RPMI7951 (cell line): ENCODE data around the gene PPP1R13B. TPM values are rescaled to one million over a fixed set of nuclear protein-coding genes. Genes with fewer than 3 reads are reported as not detected.

Experiments used
- DNase-seq: peaks from one replicate; pipeline ENCODE4 v3.0.0-alpha.2; 2012; ENCODE audit warnings: low read depth
- total RNA-seq: library from RNA; depleted of rRNA; stranded (reverse); fragments of >200 nt; shearing (Covaris generic); gene quantifications from 2 replicates; pipeline ENCODE4 v1.2.3, GENCODE V29; 2014

Gene PPP1R13B
- total RNA-seq, 1 experiment from 2014 or later, result 1.6 TPM

DNA sequence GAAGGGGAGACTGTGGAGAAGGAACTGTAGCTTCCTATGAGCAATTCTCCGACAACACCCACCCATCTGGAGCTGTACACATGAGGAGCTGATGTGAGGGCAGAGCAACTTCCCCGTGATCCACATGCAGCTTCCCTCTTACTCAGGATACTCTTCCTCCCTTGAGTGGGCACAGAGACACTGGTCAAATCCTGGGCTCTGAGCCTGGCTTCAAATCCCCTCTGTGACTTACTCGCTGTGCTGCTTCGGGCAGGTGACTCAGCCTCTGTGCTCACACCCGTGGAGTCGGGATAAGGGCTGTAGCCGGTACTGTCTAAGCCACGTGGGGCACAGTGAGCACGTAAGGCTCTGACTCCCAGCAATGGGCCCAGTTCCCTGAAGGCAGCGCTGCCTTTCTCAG is 100.7 kb downstream of the PPP1R13B start:
- peak; percentile 27 for DNase-seq

DNA sequence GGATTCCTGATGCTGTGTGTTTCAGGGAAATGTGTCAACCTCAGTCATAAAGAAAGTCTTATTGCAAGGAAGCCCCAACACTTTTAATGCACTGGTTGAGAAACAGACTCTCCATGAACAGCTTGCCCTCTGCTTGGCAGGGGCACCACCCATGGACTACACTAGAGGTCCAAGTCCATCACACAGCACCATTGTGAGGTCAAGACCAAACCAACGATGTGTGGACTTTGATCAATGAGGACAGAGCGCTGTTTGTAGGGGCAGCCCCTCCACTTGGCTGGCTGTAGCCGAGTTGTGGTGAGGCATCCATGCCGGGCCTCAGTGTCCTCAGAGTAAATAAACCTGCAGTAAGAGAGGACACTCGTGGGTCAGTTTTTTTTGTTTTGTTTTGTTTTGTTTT is 102.0 kb downstream of the PPP1R13B start:
- DNase-seq, result no peak

DNA sequence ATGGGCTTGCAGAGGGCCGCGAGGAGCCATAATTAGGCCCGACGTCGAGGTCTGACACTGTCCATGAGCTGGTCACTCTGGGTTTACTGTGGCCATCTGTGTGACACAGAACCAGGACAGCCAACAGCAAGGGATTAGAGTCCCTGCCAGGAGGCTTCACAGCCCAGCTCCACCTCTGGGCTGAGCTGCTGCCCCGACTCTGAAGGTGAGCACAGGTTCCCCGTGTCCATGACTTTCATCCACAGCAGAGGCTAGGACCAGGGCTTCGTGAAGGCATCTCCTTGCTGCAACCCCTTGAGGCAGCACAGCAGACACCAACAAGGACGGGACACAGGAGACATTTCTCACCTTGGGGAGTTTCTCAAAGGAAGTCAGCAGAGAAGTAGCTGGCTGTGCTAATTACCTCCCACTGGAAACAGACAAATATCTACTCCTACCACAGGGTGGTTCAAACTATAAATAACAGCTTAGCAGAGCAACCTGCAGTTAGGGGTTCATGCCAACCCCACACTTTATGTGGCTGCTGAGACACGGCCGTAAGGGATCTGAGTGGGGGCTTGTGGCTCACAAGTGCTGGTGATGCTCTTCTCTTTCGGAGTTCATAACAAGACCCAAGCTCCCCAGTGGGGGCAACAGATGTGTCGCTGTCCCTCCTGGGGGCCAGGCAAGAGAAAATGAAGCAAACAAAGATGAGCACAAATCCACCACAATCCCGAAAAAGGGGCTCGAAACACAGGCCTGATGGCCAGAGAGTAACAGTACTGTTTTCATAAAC is 102.6 kb downstream of the PPP1R13B start:
- DNase-seq, result no peak

DNA sequence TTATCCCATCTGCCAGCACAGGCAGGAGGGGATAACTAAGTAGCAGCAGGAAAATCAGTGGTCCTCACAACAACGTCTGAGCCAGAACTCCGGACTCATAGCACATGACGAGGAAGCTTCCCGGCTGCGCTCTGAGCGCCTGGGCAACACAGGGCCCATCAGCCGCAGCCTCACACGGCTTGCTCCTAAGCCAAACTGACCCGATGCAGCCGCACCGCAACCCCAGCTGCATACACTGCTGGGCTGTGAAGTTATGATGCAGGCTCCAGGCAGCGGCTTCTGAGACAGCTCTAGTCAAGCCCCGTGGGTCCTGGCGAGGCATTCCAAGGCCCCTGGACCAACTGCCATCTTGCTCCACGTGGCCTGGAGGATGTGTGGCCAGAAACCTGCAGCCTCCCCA is 103.7 kb downstream of the PPP1R13B start:
- no peak for DNase-seq

DNA sequence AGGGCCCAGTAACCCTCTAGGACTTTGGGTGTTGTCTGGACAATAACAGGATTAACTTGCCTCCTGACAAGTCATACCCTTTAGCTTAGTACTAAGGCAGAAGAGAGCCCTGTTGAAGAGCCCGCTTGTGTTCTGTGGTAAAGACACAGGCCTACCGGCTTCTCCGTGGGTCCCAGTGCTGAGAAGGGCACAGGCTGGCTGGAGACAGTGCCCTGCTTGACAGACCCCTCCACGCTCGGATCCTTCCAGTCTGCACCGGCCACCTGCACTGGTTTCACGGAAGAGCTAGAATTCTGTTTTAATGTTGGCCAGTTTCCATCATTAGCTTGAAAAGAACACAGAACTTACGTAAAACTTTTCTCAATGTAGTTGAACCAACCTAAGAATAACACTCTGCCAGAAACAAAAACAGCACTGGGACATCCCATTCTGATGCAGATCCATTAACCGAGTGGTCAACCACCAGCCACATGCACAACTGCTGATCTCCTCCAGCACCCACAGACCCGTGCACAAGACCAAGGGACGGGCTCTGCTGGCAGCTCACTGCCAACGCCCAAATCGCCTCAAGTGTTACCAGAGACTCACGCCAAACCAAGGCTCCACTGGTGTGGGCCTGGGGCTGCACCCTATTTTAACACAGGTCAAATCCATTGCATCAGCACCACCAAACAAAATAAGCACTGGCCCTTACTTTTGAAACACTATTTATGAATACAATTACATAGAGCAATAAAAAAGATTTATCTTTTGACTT is 104.7 kb downstream of the PPP1R13B start:
- DNase-seq, result no peak

DNA sequence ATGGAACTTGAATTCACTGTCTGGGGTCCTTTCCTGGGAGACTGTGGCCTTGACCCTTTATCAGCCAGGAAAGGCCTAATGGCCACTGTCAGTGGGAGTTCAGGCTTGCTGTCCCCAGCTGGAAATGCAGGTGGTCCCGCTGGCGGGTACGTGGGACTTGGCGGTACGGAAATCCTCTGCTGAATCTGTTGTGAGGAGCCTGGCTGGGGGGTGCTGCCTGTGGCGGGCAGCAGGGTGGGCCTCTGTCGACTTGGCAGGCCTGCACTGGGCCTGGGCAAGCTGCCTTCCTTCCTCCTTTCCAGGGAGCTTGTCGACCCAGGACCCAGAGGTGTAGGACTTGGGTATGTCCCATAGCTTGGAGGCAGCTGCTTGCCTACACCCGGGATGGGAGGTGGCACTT is 105.5 kb downstream of the PPP1R13B start:
- DNase-seq, result no peak

DNA sequence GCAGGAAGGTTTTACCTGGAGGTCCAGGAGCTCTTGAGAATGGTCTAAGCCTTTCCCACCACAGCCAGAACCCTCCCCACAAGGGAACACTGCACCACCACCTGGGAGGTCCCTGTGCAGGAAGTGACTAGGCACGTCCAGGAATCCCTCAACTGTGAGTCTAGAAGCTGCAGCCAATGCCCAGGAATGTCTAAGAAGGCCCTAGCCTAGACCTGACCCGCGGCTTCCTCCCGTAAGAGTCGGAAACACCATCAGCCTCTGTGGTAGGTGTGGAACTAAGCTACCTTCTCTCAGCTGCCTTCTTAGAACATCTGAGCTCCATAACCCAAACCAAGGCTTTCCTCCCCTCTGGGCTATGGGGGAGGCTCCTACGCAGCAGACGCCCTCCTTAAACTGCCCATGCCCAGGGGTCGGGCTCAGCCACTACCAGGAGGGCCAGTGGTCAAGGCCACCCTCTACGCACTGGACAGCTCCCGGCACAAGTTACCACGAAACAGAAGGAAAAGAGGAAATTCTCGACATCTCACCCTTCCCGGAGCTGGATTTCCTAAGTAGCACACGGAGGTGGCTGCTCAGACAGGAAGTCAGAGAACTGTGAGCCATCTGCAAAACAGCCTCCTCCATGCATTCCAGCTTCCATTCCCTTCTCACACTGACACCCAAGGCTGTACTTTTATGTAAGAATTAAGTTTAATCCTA is 106.2 kb downstream of the PPP1R13B start:
- DNase-seq, result no peak

DNA sequence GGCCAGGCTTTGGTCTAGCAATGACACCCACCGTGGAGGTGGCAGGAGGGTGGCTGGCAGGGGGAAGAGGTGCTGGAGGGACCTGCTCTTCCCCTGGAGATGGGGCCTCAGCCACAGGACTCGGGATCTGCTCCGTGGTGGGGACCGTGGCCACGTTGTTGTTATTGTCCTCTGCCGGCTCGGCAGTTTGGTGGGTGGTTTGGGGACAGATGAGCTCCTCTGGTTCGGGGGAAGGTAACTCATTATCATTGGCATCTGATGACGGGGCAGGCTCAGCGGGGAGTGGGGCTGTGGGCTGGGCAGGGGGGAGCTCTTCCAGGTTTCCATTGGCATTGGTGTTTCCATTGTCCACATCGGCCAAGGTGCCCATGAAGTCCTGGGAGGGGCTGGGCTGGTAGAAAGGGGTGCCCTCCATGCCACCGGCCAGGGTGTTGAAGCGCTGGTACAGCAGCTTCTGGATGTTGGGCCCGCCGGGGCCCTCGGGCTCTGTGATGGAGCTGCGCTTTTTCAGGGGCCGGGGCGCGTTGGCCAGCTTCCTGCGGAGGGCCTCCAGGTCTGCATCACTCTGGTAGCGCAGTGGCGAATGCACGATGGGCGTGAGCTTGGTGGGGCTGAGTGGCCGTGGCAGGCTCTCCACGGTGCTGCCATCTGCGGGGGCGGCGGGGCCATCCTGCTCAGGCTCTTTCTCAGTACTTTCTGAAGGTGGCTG is 107.4 kb downstream of the PPP1R13B start:
- DNase-seq, result no peak

DNA sequence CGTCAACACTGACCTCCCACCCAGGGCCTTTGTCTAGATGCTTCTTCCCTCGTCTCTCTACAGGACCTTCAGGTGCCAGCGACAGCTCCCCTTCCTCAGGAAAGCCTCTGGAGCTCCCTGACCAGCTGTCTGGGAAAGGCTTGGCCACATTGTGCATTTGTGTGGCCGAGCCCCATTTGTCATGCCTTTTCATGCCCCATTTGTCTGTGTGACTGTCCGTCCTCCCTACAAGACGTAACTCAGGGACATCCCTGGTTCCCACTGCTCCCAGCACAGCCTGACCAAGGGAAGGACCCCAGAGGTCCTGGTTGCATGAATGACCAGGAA is 107.9 kb downstream of the PPP1R13B start:
- DNase-seq, result no peak

DNA sequence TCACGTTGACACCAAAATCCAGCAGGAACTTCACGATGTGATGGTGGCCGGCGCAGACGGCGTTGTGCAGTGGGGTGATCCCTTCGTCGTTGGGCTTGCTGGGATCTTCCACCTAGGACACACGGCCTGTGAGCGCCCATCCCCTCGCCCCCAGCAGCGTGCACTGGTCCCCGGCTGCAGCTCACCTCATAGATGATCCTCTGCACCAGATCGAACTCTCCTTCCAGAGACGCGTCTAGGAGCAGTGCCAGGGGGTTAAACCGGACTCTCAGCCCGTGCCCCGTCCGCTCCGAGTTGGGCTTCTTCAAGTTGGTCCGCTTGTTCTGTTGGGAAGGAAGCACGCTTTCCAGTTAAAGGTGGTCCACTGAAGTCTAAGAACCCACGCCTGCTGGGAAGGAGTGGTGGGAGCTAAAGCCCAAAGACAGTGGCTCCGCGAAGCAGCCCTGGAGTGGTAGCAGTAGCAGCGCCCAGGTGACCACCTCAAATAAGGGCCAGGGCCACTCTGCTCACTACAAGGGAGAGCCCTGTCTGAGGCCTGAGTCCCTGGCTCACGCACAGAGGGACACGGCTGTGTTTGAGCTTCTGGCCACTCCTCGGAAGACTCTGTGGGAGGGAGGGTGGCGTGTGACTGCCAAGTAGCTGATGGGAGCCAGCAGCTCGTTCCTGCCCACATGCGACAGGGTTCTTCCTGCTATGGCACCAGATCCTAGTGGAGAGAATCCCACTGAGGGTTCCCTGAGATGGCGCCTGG is 108.5 kb downstream of the PPP1R13B start:
- DNase-seq, result no peak

DNA sequence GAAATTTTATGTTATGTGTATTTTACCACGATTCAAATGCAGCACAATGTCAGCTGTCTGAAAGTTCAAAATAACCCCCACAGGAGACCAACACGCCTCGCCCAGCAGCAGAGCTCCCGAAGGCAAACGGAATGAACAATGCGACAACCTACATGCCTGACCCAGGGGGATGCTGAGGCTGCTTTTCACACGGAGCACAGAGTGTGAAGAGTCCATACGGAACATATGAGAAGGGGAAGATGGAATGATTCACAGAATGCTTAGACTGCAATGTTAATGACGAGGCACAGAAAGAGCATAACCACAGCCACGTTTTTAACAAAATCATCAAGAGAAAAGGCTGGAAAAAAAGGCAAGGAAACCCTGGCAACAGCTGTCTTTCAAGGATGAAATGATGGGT is 109.2 kb downstream of the PPP1R13B start:
- no peak for DNase-seq

DNA sequence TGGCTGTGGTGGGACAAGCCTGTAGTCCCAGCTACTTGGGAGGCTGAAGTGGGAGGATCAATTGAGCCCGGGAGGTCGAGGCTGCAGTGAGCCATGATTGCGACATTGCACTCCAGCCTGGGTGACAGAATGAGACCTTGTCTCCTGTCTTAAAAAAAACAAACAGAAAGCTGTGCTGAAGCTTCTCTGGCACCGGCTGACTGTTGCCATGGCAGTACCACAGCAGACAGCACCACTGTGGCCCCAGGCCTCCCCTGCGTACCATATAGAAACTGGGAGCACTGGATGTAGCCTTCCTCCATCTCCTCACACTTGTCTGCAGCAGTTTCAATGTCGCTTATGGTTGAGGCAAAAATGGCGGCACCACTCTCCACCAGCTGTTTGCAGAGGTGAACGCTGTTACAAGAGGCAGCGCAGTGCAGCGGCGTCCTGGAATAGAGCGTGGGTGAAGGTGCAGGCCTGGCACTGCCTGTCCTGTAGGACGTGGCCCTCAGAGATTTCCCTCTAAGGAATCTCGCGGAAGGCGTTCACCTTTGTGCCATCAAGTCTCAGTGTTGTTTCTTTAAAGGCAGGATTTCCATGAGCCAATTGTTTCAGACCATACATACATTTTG is 109.8 kb downstream of the PPP1R13B start:
- DNase-seq, result no peak

DNA sequence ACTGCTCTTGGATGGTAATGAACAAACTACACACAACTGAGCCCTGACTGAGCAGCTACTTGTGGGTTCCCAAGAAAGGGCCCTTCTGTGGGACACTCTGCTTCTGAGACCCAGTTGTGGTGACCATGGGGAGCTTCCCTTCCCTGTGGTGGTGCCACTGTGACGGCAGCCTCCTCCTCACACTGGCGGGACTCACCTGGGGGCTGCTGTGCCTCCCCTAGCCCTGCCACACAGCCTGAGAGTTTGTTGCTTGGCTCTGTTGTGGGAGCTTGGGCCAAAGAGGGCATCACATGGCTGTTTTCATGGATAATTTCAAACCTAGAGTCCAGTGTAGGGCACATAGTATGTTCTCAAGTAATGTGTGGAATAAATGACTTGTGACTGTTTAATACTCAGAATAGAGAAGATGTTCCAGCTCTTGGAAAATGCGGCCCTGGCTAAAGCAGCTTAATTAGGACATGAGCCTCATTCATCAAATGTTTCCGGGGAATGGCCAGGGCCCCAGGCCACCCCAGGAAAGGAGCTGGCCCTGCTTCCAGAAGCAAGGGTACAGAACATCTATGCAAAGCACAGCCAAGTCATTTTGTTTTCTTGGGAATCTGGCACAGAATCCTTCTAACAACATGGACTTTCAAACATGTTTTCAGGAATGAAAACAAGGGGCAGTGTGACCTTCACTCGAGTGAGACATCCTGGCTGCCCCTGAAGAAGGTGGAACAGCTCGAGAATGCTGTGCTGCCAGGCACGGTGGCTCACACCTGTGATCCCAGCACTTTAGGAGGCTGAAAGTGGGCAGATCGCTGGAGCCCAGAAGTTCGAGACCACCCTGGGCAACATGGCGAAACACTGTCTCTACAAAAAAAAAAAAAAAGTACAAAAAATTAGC is 110.6 kb downstream of the PPP1R13B start:
- DNase-seq, result no peak

DNA sequence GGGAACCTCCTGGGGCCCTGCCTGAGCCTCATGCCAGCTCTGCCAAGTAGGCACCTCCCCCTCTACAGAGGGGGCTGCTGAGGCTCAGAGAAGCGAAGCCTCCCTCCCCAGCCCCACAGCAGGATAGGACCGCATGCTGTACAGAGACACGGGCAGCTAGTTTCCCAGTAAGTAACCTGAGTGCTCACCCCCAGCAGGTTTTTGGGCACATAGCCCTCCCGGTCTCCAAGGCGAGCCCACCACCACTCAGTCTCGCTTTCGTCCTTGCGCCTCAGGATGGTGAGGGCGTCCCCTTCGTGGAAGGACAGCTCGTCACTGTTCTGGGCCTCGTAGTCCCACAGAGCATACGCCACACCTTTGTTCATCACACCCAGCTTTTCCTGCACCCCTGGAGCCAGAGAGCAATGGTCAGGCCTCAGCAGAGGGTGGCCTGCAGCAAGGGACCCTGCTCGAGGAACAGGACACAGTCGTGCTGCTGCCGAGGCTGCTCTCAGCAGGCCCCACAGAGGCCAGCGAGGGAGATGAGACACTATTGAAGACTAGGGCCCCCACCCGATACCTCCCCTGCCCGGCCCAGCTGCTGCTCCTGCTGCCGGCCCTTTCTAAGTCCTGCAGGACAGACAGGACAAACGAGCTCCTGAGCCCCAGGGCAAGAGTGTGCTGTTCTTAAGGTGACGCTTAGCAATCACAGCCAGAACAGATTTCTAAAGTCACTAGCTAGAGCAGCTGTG is 111.4 kb downstream of the PPP1R13B start:
- DNase-seq, result no peak

DNA sequence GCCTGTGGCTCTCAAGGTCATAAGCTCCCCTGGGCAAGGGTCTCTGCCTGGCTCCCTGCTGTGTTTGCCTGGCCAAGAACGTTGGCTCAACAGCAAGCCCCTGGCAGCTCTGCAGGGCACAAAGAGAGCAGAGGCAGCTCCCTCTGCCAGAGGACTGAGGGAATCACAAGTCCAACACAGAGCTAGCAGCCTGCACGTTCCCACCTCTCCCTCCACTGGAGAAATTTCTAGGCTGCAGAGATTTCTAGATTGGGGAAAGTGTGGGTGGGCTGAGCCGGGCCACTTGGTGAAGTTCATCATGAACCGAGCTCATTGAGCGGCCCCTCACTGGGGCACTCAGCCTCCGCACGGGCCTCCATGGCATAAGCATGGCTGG is 111.9 kb downstream of the PPP1R13B start:
- DNase-seq, result no peak

DNA sequence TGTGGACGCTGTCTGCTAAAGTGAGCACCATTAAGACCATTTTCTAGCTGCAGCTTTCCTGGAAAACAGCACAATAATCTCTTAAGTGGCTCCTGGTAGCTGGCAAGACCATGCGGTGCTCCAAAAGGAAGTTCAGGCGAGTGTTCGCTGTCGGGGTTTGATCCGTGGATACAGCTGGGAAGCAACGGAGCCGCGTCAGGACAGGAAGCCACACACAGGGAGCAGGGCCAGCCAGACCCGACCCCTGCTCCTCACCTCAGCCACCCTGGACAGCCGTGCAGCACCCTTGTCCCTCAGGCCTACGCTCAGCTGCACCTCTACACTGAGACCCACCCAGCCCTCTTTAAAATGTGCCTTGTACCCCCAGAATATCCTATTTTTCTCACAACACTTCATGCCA is 112.4 kb downstream of the PPP1R13B start:
- no peak for DNase-seq

DNA sequence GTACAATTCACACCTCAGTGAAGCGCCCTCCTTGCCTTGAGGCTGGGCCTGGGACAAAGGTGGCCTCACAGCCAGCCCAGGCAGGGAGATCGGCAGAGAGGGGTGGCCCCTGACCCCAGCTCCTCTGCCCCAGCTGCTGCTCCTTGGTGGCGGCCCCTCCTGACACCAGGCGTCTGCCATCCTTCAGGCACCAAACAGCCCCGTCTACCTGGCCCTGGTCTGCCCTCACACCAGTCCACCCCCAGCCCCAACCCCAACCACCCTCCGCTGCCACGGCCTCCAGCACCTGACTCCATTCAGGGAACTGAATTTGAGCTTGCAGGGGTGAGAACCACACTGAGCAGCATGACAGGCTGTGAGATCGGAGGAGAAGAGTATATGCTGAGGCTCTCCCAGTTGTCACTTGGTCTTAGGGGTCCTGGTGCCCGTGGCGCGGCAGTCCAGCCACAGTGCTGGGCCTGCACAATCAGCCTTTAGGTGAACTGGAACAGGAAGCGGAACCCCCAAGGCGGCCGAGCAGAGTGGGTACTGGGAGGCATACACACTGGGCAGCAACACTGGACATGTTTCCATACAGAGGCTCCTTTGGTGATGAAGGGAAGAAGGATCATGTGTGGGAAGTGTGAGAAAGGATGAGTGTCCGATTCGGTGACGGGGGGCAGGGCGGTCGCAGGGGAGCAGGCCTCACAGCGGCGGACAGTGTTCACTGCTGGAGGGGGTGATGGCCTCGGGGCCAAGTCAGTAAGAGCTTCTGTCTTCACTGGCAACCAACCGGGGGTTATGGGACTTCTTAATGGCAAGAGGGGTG is 113.1 kb downstream of the PPP1R13B start:
- DNase-seq, result no peak

DNA sequence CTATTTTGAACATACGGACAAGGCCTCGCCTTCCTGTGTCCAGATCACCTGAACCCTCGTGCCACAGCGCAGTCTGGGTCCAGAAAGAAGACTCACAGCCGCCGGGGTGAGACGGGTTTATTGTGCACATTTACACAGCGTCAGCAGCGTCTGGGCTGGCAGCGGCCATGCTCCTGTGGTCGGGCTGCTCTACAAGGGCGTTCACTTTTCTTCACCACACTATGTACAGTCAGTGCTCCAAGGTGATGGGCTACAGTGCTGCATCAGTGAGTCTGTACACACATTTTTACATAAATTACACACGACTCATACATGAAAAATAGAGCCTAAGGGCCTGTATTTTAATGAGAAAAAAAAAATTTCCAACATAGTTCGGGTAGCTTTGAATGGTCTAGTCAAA is 113.7 kb downstream of the PPP1R13B start:
- no peak for DNase-seq
